ENCODE data around the gene VRK3.

GRCh38 chr19:49953416-49953815 lies 71.8 kb downstream of the VRK3 start:
- no peak for TF ChIP-seq POLR2A (IDR thresholded peaks at IDR 0.05; ENCODE audit: low read depth, low read length)
- TF ChIP-seq POLR2AphosphoS5 (IDR thresholded peaks at IDR 0.05; ENCODE audit: low read depth, low read length): no peak
- no peak for TF ChIP-seq TAF1 (IDR thresholded peaks at IDR 0.05; ENCODE audit: borderline replicate concordance, low read depth, low read length)
